Gastrocnemius medialis (tissue), 4 donors: ENCODE measurements around the gene OR4E2.

Experiments used
- POLR2A ChIP-seq, 2 donors: fragments of 450-650 bp; IDR thresholded peaks; one replicate each; pipeline ENCODE4 v1.6.1; 2017; ENCODE audit warnings: antibody characterized with exemption in 2 of 2, mild to moderate bottlenecking in 2 of 2, moderate library complexity in 2 of 2
- TF ChIP-seq, protein P1 (sequence below), 5 experiments: fragments of 450-650 bp in 3 of 5; fragments of 200-600 bp in 2 of 5; sonication (generic) in 2 of 5; IDR thresholded peaks in 4 of 5; conservative IDR thresholded peaks in 1 of 5; 1 replicate in 4 of 5; 2 replicates in 1 of 5; pipeline ENCODE4 v1.5.1; 2016 to 2019; ENCODE audit warnings: antibody characterized with exemption in 5 of 5, mild to moderate bottlenecking in 3 of 5, moderate library complexity in 3 of 5

DNA sequence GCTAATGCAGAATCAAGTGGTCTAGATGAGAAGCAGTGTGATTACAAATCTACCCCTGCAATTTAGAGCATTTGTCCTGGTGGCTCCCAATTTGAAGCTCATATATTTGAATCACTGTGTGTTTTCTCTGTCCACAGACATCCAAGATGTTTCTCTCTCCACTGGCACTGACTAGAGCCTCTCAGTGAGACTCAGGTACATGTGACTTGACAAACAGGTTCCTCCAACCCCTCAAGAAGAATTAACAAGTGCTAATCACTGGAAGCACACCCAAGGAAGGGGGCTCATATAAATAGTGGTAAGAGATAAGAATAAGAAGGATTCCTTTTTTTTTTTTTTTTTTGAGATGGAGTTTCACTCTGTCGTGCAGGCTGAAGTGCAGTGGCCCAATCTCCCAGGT is 39.4 kb upstream of the OR4E2 start:
- TF ChIP-seq, protein P1, sequence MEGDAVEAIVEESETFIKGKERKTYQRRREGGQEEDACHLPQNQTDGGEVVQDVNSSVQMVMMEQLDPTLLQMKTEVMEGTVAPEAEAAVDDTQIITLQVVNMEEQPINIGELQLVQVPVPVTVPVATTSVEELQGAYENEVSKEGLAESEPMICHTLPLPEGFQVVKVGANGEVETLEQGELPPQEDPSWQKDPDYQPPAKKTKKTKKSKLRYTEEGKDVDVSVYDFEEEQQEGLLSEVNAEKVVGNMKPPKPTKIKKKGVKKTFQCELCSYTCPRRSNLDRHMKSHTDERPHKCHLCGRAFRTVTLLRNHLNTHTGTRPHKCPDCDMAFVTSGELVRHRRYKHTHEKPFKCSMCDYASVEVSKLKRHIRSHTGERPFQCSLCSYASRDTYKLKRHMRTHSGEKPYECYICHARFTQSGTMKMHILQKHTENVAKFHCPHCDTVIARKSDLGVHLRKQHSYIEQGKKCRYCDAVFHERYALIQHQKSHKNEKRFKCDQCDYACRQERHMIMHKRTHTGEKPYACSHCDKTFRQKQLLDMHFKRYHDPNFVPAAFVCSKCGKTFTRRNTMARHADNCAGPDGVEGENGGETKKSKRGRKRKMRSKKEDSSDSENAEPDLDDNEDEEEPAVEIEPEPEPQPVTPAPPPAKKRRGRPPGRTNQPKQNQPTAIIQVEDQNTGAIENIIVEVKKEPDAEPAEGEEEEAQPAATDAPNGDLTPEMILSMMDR (IDR thresholded peaks at IDR 0.05 in 4 of 5, conservative IDR thresholded peaks at IDR 0.05 in 1 of 5) = no peak
- TF ChIP-seq POLR2A (IDR thresholded peaks at IDR 0.05) = no peak
